Measurements from ENCODE around the gene PEX13.

DNA sequence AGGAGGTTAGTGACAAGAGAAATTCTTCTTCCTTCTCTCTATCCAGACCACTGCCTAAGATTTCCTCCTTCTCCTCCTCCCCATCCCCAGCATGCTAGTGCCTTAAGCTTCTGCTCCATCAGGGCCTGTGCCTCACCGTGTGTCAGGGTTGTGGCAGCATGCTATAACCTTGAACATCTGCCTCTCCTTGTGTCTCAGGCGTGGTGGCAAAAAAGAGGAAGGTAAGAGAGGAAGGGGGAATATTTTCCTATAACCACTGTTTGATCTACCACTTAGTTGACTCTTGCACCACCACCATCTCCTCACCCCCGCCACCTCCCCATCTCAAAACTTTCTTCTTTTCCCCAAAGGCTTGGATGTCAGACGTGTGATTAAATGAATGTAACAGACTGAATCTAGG is 38.3 kb upstream of the PEX13 start:
- TF ChIP-seq, protein P1, sequence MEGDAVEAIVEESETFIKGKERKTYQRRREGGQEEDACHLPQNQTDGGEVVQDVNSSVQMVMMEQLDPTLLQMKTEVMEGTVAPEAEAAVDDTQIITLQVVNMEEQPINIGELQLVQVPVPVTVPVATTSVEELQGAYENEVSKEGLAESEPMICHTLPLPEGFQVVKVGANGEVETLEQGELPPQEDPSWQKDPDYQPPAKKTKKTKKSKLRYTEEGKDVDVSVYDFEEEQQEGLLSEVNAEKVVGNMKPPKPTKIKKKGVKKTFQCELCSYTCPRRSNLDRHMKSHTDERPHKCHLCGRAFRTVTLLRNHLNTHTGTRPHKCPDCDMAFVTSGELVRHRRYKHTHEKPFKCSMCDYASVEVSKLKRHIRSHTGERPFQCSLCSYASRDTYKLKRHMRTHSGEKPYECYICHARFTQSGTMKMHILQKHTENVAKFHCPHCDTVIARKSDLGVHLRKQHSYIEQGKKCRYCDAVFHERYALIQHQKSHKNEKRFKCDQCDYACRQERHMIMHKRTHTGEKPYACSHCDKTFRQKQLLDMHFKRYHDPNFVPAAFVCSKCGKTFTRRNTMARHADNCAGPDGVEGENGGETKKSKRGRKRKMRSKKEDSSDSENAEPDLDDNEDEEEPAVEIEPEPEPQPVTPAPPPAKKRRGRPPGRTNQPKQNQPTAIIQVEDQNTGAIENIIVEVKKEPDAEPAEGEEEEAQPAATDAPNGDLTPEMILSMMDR (IDR thresholded peaks at IDR 0.05; ENCODE audit: low read depth, low read length, missing input control) = no peak
- no peak for TF ChIP-seq SP1 (IDR thresholded peaks at IDR 0.05)
- TF ChIP-seq, protein P2, sequence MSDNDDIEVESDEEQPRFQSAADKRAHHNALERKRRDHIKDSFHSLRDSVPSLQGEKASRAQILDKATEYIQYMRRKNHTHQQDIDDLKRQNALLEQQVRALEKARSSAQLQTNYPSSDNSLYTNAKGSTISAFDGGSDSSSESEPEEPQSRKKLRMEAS (IDR thresholded peaks at IDR 0.05) = no peak
- no peak for TF ChIP-seq HNF4G (IDR thresholded peaks at IDR 0.05)
- no peak for TF ChIP-seq TAF1 (conservative IDR thresholded peaks at IDR 0.05)
- TF ChIP-seq JUND (IDR thresholded peaks at IDR 0.05) = no peak
